Suprapubic skin (tissue), 3 donors: ENCODE measurements around the gene ARHGEF17.

Experiments
- CTCF ChIP-seq, 2 donors: fragments of 200-600 bp in 1 of 2; fragments of 450-650 bp in 1 of 2; sonication (generic) in 1 of 2; IDR thresholded peaks; one replicate each; pipeline ENCODE4 v1.5.1; 2016 to 2019; ENCODE audit warnings: antibody characterized with exemption in 2 of 2, mild to moderate bottlenecking in 1 of 2, moderate library complexity in 1 of 2
- POLR2AphosphoS5 ChIP-seq, 3 donors: sonication (generic); formaldehyde crosslinking; IDR thresholded peaks; one replicate each; pipeline ENCODE4 v1.6.1; 2017; ENCODE audit warnings: antibody characterized with exemption in 3 of 3

- TF ChIP-seq POLR2AphosphoS5 (IDR thresholded peaks at IDR 0.05): no peak
- TF ChIP-seq CTCF (IDR thresholded peaks at IDR 0.05): no peak
These were observed 37.1 kb upstream of the ARHGEF17 start for GRCh38 chr11:73270855-73271477.
